WTC11 (cell line): ENCODE data around the gene MAS1L.

ENCODE experiments used
- ARID4B ChIP-seq: sonication (generic); formaldehyde crosslinking; IDR thresholded peaks from 2 replicates; pipeline ENCODE4 v1.8.0; 2023; ENCODE audit warnings: missing genetic modification reagents, mild to moderate bottlenecking, borderline replicate concordance
- CTCF ChIP-seq: fragments of 200-600 bp; IDR thresholded peaks from 2 replicates; pipeline ENCODE4 v1.8.0; 2022; ENCODE audit warnings: antibody characterized with exemption
- IRF1 ChIP-seq: sonication (generic); formaldehyde crosslinking; IDR thresholded peaks from 2 replicates; pipeline ENCODE4 v1.8.0; 2023; ENCODE audit warnings: missing genetic modification reagents
- MAX ChIP-seq: sonication (generic); formaldehyde crosslinking; IDR thresholded peaks from 2 replicates; pipeline ENCODE4 v1.8.0; 2022; ENCODE audit warnings: mild to moderate bottlenecking, missing genetic modification reagents
- TEAD4 ChIP-seq: sonication (generic); formaldehyde crosslinking; IDR thresholded peaks from 2 replicates; pipeline ENCODE4 v1.8.0; 2022; ENCODE audit warnings: mild to moderate bottlenecking, missing genetic modification reagents

GRCh38 chr6:29489286-29489685 is 1.5 kb upstream of the MAS1L start:
- no peak for TF ChIP-seq CTCF
- no peak for TF ChIP-seq ARID4B (CRISPR knock-in tag)
- no peak for TF ChIP-seq MAX (CRISPR knock-in tag)
- no peak for TF ChIP-seq IRF1 (CRISPR knock-in tag)
- no peak for TF ChIP-seq TEAD4 (CRISPR knock-in tag)
